ENCODE data around the gene ING3.
"Not testable (repeated sequence)": the region's sequence is repeated elsewhere in the genome, so short reads cannot be mapped to it uniquely, and the experiment has no call there.

The ING3 gene

GRCh38 chr7:121003986-121004685 lies 53.6 kb downstream of the ING3 start:
- no peak for DNase-seq

- DNase-seq: not testable (repeated sequence)
Observed at GRCh38 chr7:121005058-121005457, 54.5 kb downstream of the ING3 start.

- DNase-seq: no peak
Observed at GRCh38 chr7:121005996-121006584, 55.5 kb downstream of the ING3 start.

- DNase-seq: no peak
Observed at GRCh38 chr7:121006711-121007315, 56.2 kb downstream of the ING3 start.

GRCh38 chr7:121008816-121009215 lies 58.2 kb downstream of the ING3 start:
- DNase-seq: no peak

GRCh38 chr7:121011401-121011800 lies 60.8 kb downstream of the ING3 start:
- DNase-seq: no peak

DNA sequence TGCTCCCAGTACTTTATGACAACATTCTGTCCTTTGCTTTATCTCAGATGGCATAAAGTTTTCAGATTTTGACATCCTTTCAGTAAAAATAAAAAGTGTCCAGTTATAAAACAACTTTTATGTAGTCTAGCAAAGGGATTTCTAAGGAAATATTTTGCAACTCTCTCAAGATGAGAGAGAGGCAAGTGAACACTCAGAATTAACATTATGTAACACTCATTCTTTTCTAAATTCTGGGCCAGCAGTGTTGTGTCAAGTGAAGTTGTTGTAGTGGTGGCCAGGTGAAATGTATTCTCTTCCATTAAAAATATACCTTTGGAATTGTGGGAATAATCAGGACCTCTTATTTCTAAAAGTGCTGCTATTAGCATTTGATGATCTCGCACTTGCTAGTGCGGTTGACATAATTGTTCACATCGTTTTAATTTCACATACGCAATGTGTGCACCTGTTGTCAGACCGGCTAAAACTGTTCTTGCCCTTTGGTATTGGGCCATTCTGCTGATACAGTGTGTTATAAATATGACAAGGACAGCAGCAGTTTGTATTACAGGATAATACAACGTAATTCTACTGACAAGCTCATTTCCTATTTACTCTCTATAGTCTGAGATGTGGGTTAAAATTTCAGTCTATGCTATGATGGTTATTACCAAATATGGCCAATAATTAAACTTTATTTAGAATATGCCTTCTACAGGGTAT lies 61.7 kb downstream of the ING3 start:
- no peak for DNase-seq

GRCh38 chr7:121012919-121013318 lies 62.3 kb downstream of the ING3 start:
- DNase-seq: no peak

- no peak for DNase-seq
Observed at GRCh38 chr7:121015560-121015959, 65.0 kb downstream of the ING3 start.

DNA sequence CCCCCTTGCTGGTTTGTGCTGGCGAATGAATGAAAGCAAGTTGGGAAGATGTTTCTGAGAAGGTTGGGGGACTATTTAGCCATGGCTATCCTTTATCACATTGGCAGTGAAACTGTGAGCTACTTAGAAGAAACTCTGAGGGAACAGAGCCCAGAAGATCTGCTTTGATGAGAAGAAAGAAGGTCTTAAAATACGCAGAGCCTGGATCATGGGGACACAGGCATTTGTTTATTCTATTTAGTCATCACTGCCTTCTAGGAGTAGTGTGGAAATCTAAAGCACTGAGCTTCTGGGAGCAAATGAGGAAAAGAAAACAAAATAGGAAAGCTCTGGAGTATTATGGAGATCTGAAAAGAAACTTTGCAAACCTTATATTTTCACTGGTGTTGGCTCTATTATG lies 66.4 kb downstream of the ING3 start:
- peak; percentile 23 for DNase-seq

- DNase-seq: no peak
Observed at GRCh38 chr7:121017586-121017985, 67.0 kb downstream of the ING3 start.

DNA sequence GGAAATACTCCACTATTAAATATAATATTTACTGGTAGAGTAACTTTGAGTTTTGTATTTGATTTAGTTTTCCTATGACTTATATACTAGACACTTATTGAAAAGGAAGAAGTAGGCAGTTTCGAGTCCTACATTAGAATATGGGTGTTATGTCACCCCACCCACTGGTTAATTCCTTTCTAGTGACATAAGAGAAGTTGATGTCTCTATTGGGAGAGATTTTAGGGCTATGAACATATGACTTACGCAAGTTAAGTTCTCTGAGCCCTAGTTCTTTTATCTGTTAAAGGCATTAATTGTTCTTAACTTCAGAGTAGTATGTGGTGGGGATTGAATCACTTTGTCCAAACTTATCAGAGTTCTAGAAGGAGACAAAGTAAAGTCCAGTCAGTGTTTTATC lies 68.4 kb downstream of the ING3 start:
- no peak for DNase-seq

GRCh38 chr7:121020249-121020988 lies 69.8 kb downstream of the ING3 start:
- peak; percentile 5 for DNase-seq

- DNase-seq: no peak
Observed at GRCh38 chr7:121020989-121021969, 70.7 kb downstream of the ING3 start.

DNA sequence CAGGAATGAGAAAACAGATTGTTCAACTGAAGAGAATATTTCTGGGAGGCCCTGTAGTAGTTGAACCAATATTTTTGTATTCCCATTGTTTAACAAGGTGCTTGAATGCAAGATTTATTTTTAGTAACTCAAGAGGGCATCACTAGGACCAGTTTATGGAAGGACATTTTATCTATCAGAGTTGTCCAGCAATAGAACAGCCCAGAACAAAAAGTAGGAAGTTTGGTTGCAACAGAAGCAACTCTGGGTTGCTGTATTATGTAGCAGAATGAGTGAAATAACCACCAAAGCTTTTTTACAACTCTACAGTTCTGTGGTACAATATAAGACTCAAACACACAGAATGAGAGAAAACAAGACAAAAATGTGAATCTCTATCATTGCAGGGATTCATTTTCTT lies 72.6 kb downstream of the ING3 start:
- DNase-seq: no peak

DNA sequence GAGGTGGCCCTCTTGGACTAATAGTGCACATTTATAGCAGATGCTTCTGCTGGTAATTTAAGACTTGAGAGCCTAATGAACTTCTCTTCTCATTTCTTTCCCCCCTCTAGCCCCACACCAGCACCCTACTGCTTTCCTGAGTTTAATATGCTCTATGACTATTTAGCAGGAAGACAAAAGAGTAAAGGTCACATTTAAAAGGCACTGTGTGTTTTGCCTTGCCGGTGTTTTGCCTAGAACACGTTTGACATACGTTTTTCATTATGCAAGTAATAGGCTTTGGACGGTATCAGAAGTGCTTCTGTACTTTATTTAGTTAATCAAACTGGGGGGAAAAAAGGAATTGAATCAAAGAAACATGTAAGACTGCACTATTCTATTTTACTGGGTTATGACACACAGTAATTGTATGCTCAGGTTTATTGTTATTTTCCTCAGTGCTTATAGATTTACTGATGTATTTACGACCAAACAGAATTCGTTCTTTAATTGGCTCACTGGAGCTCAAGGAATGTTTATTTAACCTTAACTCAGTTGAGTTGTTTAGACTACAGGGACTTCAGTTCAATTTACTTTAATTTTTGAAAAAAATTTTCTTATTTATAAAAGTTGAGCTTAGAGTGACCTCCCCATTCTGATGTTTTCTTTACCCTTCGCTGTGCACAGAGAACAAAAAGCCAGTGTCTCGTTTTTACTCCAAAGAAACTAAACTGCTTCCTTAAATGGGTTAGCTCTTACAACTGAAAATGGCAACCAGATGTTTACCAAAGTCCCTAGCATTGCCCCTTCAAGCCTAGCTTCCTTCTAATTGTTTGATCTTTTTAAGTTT lies 73.3 kb downstream of the ING3 start:
- no peak for DNase-seq

- DNase-seq: no peak
Observed at GRCh38 chr7:121024611-121025010, 74.0 kb downstream of the ING3 start.

DNA sequence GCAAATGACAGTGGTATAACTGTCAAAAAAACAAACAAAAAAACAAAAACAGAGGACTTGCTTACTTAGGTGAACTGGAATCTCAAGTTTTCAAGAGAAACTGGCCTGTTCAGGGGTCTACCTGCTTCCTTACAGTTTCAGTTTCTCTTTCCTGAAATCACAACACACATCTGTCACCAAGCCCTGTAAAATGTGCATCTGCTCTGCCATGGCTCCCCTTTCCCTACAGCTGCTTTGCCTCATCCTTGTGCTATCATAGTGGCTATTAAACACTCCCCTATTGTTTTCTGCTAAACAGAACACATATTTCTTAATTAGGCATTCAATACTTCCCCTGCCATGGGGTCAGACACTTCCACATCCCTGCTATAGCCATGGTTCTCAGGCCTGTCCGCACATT lies 75.6 kb downstream of the ING3 start:
- DNase-seq: no peak

DNA sequence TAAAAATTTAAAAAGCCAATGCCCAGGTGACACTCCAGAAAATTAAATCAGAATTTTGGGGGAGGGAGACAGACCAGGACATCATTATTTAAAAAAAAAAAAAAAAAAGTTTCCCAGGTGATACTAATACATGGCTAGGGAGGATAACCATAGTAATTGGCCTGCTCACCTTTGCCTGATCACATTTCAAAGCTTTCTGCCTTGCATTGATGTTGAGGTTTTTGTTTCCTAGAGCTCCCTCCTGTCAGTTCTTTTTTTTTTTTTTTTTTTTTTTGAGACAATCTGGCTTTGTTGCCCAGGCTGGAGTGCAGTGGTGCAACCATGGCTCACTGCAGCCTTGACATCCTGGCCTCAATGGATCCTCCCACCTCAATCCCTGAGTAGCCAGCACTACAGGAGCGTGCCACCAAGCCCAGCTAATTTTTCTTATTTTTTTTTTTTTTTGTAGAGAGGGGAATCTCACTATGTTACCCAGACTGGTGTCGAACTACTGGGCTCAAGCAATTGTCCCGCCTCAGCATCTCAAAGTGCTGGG lies 76.1 kb downstream of the ING3 start:
- DNase-seq: no peak
